Fibroblast of villous mesenchyme (primary cell): ENCODE data around the gene CAMK2A. TPM values are rescaled to one million over a fixed set of nuclear protein-coding genes. Genes with fewer than 3 reads are reported as not detected.

Experiments used
- DNase-seq: peaks from one replicate; pipeline ENCODE4 v3.0.0-alpha.2; 2010; ENCODE audit warnings: low read depth
- H3K4me3 ChIP-seq: 2 replicates; pipeline ENCODE4 v1.5.1; 2011; ENCODE audit warnings: low read depth, mild to moderate bottlenecking, low read length
- CTCF ChIP-seq: IDR thresholded peaks from 2 replicates; pipeline ENCODE4 v1.5.1; 2012; ENCODE audit warnings: low read depth, mild to moderate bottlenecking, low read length; ENCODE audit not compliant: insufficient read depth
- total RNA-seq: library from RNA; depleted of rRNA; stranded (reverse); fragments of >200 nt; gene quantifications from 2 replicates; pipeline ENCODE4 v1.2.3, GENCODE V29; 2012

CAMK2A gene
- total RNA-seq, 1 donor = 1.3 TPM

DNA sequence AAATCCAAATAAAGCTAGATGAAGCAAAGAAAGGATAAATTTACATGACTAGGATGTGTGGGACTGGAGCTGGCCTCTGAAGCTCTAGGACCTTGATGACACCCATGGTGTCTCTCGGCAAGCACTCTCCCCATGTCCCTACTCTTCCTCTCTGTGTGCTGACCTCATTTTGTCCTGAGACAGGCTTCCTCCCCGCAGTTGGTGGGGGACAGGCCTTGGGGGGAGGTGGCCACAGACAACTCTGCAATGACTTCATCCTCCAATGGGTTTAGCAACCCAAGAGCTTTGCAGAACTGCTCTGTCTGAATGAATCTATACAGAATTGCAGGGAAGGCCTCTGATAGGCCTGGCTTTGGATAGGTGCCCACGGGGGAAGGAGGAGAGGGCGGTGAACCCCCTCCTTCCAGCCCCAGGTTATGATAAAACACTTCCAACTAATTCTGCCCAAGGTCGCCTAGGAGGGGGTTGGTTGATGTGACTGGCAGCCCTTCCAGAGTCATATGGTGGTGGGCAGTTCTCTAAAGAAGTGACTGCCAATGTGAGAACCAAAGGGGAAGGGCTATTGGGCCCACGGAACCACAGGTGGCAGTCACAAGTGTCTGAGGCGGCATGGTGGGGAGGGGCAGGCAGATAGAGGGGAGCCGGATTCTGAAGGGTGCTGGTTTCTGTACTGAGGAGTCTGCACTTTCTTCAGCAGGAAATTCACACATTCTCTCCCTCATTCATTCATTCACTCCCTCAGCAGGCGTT lies 93.7 kb downstream of the CAMK2A start:
- H3K4me3 ChIP-seq = no peak overlapping the region
- DNase-seq = no peak
- TF ChIP-seq CTCF = no peak

DNA sequence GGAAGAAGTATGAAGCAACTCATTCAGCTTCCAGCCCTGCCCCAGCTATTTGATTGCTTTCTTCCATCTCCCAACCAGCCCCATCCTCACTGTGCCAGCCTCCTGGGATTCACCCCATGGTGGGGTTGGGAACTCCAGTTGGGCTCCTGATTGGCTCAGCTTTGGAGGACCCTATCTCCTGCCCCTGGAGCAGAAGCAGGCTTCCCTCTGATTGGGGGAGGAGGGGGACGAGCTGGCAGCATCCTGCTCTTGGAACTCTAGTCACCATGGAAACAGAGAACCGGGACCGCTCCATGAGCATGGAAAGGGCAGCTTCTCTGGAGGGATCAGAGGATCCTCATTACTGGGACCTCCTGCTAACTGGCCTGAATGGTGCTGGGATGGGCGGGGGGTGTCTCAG lies 97.1 kb downstream of the CAMK2A start:
- H3K4me3 ChIP-seq = no peak overlapping the region
- DNase-seq = no peak
- TF ChIP-seq CTCF = no peak

DNA sequence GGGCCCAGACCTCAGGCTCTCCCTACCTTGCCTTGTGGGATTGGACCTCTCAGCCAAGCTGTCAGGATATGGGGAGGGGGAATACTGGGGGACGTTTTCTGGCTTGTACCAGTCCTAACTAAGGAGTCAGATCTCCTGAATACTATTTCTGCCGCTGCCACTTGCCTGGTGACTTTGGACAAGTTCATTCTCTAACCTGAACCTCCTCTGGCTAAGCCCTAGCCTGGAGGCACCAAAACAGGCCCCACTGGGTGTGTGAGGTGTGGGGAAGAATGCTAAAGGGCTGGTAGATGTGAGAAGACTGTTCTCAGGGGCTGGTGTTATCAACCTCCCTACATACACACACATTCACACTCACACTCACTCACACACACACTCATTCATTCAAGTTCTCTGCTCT lies 98.6 kb downstream of the CAMK2A start:
- TF ChIP-seq CTCF = no peak
- DNase-seq = no peak
- no peak overlapping the region for H3K4me3 ChIP-seq

GRCh38 chr5:150190503-150190979 lies 99.0 kb downstream of the CAMK2A start:
- TF ChIP-seq CTCF = no peak
- H3K4me3 ChIP-seq = no peak overlapping the region
- no peak for DNase-seq

DNA sequence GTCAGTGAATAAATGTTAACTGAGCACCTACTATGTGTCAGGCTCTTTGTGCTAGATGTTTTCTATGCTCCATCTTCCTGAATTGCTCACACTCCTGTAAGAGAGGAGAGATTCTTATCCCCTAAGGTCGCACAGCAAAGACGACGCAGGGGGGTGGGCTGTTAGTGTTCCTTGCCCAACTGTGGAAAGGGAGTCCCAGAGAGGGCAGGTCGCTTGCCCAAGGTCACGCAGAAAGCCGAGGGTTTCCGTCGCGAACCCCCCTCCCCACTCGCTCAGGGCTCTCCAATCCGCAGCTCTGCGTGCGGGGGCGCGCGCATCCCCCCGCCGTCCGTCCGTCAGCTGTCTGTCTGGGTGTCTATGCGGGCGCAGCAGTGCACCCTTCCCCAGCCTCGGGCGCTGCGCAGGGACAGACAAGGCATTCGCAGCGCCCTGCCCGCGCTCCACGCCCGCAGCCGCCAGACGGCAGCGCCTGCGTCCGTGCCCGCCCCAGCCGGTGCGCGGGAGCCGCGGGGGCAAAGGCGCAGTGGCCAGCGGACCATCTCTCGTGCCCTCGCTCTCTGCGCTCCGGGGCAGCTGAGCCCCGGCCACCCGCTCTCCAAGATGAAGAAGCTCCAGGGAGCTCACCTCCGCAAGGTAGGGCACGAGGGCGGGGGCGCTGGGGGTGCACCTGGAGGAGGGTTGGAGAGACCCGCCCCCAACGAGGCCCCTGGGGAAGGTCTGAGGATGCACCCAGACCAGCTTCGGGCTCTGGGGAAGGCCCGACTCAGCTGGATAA lies 99.7 kb downstream of the CAMK2A start, which contains the start of gene SLC6A7:
Gene SLC6A7, plus strand, starts transcription at position 335 of the 775 bp plus-strand sequence. Its CDS starts 266 bp downstream, at position 601.
- TF ChIP-seq CTCF = no peak
- no peak within 1 kb of the TSS for H3K4me3 ChIP-seq
- DNase-seq = no peak

DNA sequence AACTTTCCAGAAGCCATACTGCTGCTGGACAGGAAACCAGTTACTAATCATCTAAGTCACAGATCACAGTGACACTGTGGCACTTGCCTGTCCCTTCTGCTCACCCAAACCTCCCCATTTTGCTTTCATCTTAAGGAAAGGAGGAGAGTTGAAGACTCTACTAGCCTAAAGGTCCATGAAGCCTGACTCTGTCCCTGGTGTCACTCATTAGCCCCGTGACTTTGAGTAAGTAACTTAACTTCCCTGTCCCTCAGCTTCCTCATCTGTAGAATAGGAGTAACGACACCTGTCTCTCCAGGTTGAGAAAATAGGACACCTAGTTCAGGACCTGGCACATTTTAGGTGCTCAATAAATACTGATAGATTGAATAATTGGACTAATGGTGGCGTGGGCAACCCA lies 100.2 kb downstream of the CAMK2A start:
- TF ChIP-seq CTCF = no peak
- H3K4me3 ChIP-seq = no peak overlapping the region
- DNase-seq = no peak
